ENCODE data around the gene CCDC136.

The CCDC136 gene

DNA sequence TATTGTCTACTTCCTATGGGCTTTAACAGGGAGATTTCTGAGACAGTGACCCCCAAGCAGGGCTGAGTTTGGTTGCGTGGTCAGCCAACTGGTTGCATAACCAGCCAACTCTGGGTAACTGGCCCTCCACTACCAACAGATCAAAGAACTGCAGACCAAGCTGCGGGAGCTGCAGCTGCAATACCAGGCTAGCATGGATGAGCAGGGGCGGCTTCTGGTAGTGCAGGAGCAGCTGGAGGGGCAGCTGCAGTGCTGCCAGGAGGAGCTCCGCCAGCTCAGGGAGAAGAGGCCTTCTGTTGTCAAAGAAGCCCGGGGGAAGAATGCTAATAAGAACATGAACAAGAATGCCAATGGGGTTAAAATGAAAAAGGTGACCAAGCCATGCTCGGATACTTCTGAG lies 22.7 kb downstream of the CCDC136 start:
- Histone ChIP-seq H3K9ac (ENCODE audit: insufficient read length) (no peak overlapping the region), H3K9me3 (ENCODE audit: low read depth, low read length) (no peaks in the 10 kb centered on the region), H3K4me3 (no peak overlapping the region), H3K36me3 (ENCODE audit: insufficient read depth, low read length) (no peaks in the 10 kb centered on the region), H3K27ac (no peak overlapping the region)
- no peak for DNase-seq (ENCODE audit: low read depth, low spot score)
- no peak for TF ChIP-seq EZH2 (IDR thresholded peaks at IDR 0.05)
- TF ChIP-seq FOXP2 (optimal IDR thresholded peaks at IDR 0.05; ENCODE audit: control extremely low read depth, extremely low read length, insufficient read depth) = no peak
- TF ChIP-seq POLR2AphosphoS5 (IDR thresholded peaks at IDR 0.05; ENCODE audit: borderline replicate concordance, low read depth, low read length) = no peak

DNA sequence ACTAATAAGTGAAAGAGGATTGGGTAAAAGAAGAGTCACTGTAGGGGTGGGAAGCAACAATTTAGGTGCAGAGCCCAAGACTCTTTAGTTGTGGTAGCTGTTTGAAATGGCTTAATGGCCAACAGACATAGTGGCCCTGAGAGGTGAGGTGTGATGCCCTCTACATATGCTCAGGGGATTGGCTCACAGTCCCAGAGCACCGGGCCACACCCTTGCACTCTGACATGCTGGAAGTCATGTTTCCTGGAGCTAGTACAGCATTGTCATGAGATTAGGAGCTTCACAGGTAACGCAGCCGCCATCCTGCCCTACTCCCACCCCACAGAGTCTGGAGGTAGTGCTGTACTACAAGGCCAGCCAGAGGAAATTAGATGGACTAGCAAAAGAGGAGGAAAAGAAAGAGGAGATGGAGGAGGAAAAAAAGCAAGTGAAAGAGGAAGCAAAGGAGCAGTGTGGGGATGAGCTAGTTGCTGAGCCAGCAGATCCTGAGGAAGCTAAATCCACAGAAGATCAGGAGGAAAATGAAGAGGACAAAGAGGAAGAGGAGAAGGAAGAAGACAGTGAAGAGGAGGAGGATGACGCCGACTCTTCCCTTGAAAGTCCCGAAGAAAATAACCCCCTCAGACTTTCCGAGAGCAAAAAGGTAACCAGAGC lies 23.6 kb downstream of the CCDC136 start:
- TF ChIP-seq FOXP2 (optimal IDR thresholded peaks at IDR 0.05; ENCODE audit: control extremely low read depth, extremely low read length, insufficient read depth) (no peak), POLR2AphosphoS5 (IDR thresholded peaks at IDR 0.05; ENCODE audit: borderline replicate concordance, low read depth, low read length) (no peak), EZH2 (IDR thresholded peaks at IDR 0.05) (no peak)
- Histone ChIP-seq H3K27ac (no peak overlapping the region), H3K36me3 (ENCODE audit: insufficient read depth, low read length) (no peaks in the 10 kb centered on the region), H3K4me3 (no peak overlapping the region), H3K9ac (ENCODE audit: insufficient read length) (no peak overlapping the region), H3K9me3 (ENCODE audit: low read depth, low read length) (no peaks in the 10 kb centered on the region)
- DNase-seq (ENCODE audit: low read depth, low spot score) = no peak

DNA sequence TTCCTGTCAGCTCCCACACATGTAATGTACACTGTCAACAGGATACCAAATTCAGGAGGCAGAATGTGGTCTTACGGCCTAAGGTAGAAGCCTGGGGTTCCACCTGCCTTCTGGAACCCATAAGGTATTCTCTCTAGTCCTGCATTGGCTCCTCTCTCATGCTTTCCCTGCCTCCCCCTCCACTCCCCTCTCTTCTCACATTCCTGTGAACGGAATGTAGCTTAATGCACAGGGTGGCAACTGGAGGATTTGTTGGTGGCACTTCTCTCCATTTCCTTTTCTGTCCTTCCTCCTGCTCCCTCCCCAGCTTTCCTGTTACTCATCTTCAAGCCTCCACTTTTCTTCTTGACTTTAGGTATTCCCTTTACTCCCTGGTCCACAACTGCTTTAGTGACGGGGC lies 26.9 kb downstream of the CCDC136 start:
- no peak overlapping the region for H3K9ac ChIP-seq (ENCODE audit: insufficient read length)
- H3K36me3 ChIP-seq (ENCODE audit: insufficient read depth, low read length) = no peaks in the 10 kb centered on the region
- TF ChIP-seq POLR2AphosphoS5 (IDR thresholded peaks at IDR 0.05; ENCODE audit: borderline replicate concordance, low read depth, low read length) (no peak), FOXP2 (optimal IDR thresholded peaks at IDR 0.05; ENCODE audit: control extremely low read depth, extremely low read length, insufficient read depth) (no peak), EZH2 (IDR thresholded peaks at IDR 0.05) (no peak)
- H3K4me3 ChIP-seq = no peak overlapping the region
- DNase-seq (ENCODE audit: low read depth, low spot score) = no peak
- no peak overlapping the region for H3K27ac ChIP-seq
- no peaks in the 10 kb centered on the region for H3K9me3 ChIP-seq (ENCODE audit: low read depth, low read length)

DNA sequence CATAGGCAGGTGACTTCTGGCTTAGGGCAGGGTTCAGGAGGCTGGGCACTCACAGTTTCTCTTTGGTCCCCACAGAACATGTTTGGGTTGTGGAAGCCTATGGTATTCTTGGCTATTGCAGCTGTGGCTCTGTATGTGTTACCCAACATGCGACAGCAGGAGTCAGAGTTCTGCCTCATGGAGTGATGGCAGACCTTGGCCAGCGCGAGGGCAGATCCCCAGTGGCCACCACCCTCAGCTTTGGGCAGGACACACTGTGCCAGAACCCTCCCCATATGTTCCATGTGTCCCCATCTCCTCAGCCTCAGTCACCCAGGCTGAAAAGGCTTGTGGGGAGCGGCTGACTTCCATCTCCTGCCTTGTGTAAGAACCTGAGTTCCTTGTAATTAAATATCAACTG lies 30.0 kb downstream of the CCDC136 start:
- Histone ChIP-seq H3K9ac (ENCODE audit: insufficient read length) (no peak overlapping the region), H3K9me3 (ENCODE audit: low read depth, low read length) (no peaks in the 10 kb centered on the region), H3K36me3 (ENCODE audit: insufficient read depth, low read length) (no peaks in the 10 kb centered on the region), H3K27ac (no peak overlapping the region), H3K4me3 (no peak overlapping the region)
- DNase-seq (ENCODE audit: low read depth, low spot score) = no peak
- no peak for TF ChIP-seq FOXP2 (optimal IDR thresholded peaks at IDR 0.05; ENCODE audit: control extremely low read depth, extremely low read length, insufficient read depth)
- TF ChIP-seq EZH2 (IDR thresholded peaks at IDR 0.05) = no peak
- TF ChIP-seq POLR2AphosphoS5 (IDR thresholded peaks at IDR 0.05; ENCODE audit: borderline replicate concordance, low read depth, low read length) = no peak

DNA sequence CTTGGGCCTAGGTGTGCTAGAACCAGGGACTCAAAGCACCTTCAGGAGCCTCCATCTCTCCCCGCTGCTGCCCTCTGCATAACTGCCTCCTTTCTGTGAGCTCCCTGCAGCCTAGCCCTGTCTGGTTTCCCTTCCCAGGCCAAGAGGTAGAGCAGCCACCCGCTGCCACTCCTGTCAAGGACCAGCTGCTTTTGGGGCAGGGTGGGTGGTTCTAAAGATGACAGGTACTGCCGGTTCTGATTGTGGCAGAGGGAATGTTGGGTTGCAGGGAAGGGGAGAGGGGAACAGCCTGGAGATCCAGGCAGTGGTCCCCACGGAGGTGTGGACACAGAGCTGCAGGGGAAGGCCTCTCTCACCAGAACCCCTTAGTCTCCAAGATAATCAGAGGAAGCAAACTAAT lies 34.7 kb downstream of the CCDC136 start:
- no peak for TF ChIP-seq FOXP2 (optimal IDR thresholded peaks at IDR 0.05; ENCODE audit: control extremely low read depth, extremely low read length, insufficient read depth)
- no peak for TF ChIP-seq POLR2AphosphoS5 (IDR thresholded peaks at IDR 0.05; ENCODE audit: borderline replicate concordance, low read depth, low read length)
- no peak for TF ChIP-seq EZH2 (IDR thresholded peaks at IDR 0.05)
- Histone ChIP-seq H3K9ac (ENCODE audit: insufficient read length) (no peak overlapping the region), H3K27ac (no peak overlapping the region), H3K9me3 (ENCODE audit: low read depth, low read length) (no peaks in the 10 kb centered on the region), H3K4me3 (no peak overlapping the region), H3K36me3 (ENCODE audit: insufficient read depth, low read length) (no peaks in the 10 kb centered on the region)
- DNase-seq (ENCODE audit: low read depth, low spot score) = no peak

DNA sequence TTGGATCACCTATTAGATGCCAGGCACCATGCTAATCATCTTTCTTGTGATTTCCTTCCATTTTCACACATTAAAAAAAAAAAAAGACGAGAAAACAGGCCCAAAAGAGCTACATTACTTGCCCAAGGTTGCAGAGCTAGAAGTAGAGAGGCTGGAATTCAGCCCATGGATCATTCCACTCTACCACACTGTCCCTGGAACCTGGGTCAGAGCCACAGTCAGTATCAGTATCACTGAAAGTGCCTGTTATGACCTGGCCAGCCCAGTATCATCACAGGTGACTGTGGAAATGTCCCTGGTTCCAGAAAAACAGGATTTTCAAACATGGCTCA lies 35.1 kb downstream of the CCDC136 start:
- H3K27ac ChIP-seq = no peak overlapping the region
- H3K4me3 ChIP-seq = no peak overlapping the region
- DNase-seq (ENCODE audit: low read depth, low spot score) = no peak
- H3K9me3 ChIP-seq (ENCODE audit: low read depth, low read length) = no peaks in the 10 kb centered on the region
- no peak overlapping the region for H3K9ac ChIP-seq (ENCODE audit: insufficient read length)
- no peaks in the 10 kb centered on the region for H3K36me3 ChIP-seq (ENCODE audit: insufficient read depth, low read length)
- TF ChIP-seq FOXP2 (optimal IDR thresholded peaks at IDR 0.05; ENCODE audit: control extremely low read depth, extremely low read length, insufficient read depth) (no peak), POLR2AphosphoS5 (IDR thresholded peaks at IDR 0.05; ENCODE audit: borderline replicate concordance, low read depth, low read length) (no peak), EZH2 (IDR thresholded peaks at IDR 0.05) (no peak)

DNA sequence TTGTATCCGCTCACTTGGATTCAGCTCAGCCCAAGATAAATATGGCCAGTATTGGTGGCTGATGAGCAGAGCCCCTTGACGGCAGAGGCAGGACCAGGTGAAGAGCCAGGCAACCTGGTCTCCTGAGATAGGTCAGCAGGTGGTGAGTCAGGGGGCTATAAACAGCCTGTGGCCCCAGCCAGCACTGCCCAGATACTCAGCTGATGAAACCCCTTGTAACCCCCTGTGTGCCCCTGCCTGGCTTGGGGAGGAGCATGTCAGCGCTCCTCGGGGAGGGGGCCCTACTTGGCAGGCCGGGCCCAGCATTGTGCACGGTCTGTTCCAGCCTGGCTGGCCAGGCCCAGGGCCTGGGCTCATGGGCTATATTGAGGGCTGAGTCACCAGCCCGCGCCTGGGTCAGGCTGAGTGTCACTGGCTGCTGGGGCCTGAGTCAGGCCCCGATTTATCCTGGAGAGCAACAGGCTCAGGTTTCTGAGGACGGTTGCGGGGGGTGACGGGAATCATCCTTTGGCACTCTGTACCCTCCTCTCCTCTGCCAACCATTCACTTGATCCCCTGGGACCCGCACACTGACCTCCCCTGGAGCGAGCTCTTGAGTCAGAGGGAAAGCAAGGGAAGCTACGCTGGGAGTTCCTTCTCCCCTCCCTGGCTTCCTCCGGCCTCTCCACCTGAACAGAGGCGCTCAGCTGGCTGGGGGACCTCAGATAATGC lies 35.6 kb downstream of the CCDC136 start:
- no peak overlapping the region for H3K27ac ChIP-seq
- H3K4me3 ChIP-seq = no peak overlapping the region
- H3K9me3 ChIP-seq (ENCODE audit: low read depth, low read length) = no peaks in the 10 kb centered on the region
- H3K36me3 ChIP-seq (ENCODE audit: insufficient read depth, low read length) = no peaks in the 10 kb centered on the region
- no peak for TF ChIP-seq FOXP2 (optimal IDR thresholded peaks at IDR 0.05; ENCODE audit: control extremely low read depth, extremely low read length, insufficient read depth)
- TF ChIP-seq EZH2 (IDR thresholded peaks at IDR 0.05) = no peak
- TF ChIP-seq POLR2AphosphoS5 (IDR thresholded peaks at IDR 0.05; ENCODE audit: borderline replicate concordance, low read depth, low read length) = no peak
- no peak overlapping the region for H3K9ac ChIP-seq (ENCODE audit: insufficient read length)
- no peak for DNase-seq (ENCODE audit: low read depth, low spot score)

DNA sequence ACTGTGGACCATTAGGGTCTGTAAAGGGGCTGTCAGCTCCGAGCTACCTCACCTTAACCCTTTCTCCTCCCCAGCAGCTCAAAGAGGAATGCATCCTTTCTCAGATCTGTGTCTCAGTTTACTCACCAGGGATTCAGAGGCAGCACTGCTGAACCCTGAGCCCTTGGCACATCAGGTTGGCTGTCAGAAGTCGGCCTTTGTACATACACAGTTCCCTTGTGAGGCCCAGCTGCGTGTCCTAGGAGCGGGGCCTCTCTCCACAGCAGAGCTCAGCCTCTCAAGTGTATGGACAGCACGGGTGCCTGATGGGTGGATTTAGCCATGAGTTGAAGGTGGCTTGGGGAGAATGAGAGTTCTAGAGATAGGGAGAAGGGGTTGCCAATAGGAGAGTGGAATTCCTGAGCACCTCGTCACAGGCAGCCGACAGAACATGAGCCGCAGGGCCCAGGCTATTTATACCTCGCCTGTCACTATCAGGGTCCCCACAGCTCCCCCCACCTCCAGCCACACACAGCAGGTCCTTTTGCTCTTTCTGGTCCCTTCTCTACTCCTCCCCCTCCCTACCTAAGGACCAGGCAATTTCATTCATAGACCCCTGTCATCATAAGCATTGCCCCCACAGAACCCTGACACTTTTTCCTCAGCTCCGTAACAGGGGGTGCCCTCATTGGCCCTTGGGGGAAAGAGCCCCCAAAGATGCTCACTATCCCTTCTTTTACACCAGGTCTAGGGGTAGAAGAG lies 36.4 kb downstream of the CCDC136 start:
- H3K9ac ChIP-seq (ENCODE audit: insufficient read length) = no peak overlapping the region
- no peak overlapping the region for H3K4me3 ChIP-seq
- TF ChIP-seq FOXP2 (optimal IDR thresholded peaks at IDR 0.05; ENCODE audit: control extremely low read depth, extremely low read length, insufficient read depth) = no peak
- no peak for TF ChIP-seq POLR2AphosphoS5 (IDR thresholded peaks at IDR 0.05; ENCODE audit: borderline replicate concordance, low read depth, low read length)
- no peaks in the 10 kb centered on the region for H3K9me3 ChIP-seq (ENCODE audit: low read depth, low read length)
- DNase-seq (ENCODE audit: low read depth, low spot score) = no peak
- no peak overlapping the region for H3K27ac ChIP-seq
- no peaks in the 10 kb centered on the region for H3K36me3 ChIP-seq (ENCODE audit: insufficient read depth, low read length)

Measured in SK-N-MC (cell line).